Mesothelial cell of epicardium (in vitro differentiated cells): ENCODE data around the gene FAM78B. TPM values are rescaled to one million over a fixed set of nuclear protein-coding genes. Genes with fewer than 3 reads are reported as not detected.

Experiments used
- DNase-seq, 2 experiments: peaks; one replicate each; pipeline ENCODE4 v3.0.0; 2021; ENCODE audit warnings: low spot score in 2 of 2; ENCODE audit not compliant: unreplicated experiment in 2 of 2
- H3K27ac Mint-ChIP-seq: 2 replicates; pipeline ENCODE4 v1.8.0; 2021; ENCODE audit warnings: mixed read lengths
- H3K27me3 Mint-ChIP-seq: 2 replicates; pipeline ENCODE4 v1.8.0; 2021; ENCODE audit warnings: low read depth, mixed read lengths
- H3K36me3 Mint-ChIP-seq: 2 replicates; pipeline ENCODE4 v1.8.0; 2021; ENCODE audit warnings: mixed read lengths
- H3K4me1 Mint-ChIP-seq: 2 replicates; pipeline ENCODE4 v1.8.0; 2021; ENCODE audit warnings: mixed read lengths
- H3K4me3 Mint-ChIP-seq: 2 replicates; pipeline ENCODE4 v1.8.0; 2021; ENCODE audit warnings: mild to moderate bottlenecking, moderate library complexity, mixed read lengths
- H3K9me3 Mint-ChIP-seq: 2 replicates; pipeline ENCODE4 v1.8.0; 2021; ENCODE audit warnings: mixed read lengths
- CTCF ChIP-seq: fragments of 200-600 bp; sonication (generic); IDR thresholded peaks from one replicate; pipeline ENCODE4 v1.5.0; 2021; ENCODE audit warnings: antibody characterized with exemption; ENCODE audit not compliant: unreplicated experiment
- total RNA-seq: library from RNA; stranded (reverse); gene quantifications from 3 replicates; pipeline ENCODE4 v1.2.1, GENCODE V29; 2021

The FAM78B gene
- 0.07 to 0.16 TPM in 2 of 3 replicates, not detected in the other for total RNA-seq

DNA sequence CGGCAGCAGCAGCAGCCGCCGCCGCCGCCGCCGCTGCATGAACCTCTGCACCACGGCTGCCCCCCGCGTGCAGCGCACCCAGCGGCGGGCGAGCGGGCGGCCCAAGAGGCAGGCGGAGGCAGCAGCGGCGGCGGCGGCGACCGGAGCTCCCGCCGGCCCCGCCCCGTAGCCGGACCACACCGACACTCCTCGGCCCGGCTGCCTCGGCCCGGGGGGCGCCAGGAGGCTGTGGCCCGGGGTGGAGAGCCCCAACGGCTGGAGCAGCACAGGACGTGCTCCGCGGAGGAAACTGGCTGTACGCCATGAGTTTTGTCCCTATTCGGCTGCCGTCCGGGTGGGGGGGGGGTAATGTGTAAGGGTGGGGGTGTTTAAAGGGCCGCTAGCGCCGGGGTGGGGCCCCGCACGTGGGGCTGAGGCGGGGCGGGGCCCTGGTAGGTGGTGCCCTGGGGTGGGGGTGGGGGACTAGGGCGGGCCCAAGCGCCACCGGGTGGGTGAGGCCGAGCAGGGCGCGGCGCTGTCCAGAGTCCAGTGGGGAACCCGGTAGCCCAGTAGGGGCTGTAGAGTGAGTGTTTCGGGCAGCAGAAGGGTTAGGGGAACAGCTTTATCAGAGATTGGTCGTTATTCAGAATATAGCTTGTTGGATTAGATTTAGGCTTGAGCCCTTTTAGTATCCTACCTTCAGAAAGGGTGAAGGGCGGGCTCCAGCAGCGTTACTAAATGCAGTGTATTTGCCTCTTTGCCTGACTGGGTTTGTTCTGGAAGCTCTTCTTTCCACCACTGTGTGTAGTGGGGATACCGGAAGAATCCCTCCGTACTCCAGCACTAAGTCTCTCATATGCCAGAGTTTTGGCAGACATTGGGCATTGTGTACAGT is at the start of gene FAM78B:
FAM78B (minus strand) TSS at position 304 of the 874 bp plus-strand sequence. CDS start 753 bp downstream, outside the sequence.
- Mint-ChIP-seq H3K9me3 (no peaks in the 10 kb centered on the region), H3K4me3 (peak within 1 kb of the TSS; percentile 66), H3K27me3 (peaks cover 82% of the 10 kb centered on the region), H3K4me1 (peaks cover 5% of the 10 kb centered on the region), H3K36me3 (no peaks in the 10 kb centered on the region), H3K27ac (no peak within 1 kb of the TSS)
- no peak for TF ChIP-seq CTCF
- DNase-seq, result peak in 1 of 2 experiments; percentile 49

DNA sequence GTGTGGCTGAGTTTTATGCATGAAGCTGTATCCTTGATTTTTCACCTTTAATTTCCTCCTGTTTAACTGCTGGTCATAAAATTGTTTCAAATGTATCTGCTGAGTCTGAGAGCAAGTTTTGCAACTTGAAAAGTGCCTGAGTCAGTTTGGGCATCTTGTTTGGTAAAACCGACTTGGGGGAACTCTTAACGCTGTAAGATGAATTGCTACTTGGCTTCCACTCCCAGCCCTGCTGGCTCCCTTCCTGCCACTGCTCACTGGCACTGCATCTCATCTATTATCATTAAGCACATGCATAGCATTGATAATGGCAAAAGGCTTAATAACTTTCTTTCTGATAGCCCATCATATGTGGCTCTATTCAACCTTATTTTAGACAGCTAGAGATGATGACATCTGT is 35.7 kb upstream of the FAM78B start:
- no peak overlapping the region for H3K27ac Mint-ChIP-seq
- peaks cover 3% of the 10 kb centered on the region for H3K27me3 Mint-ChIP-seq
- no peaks in the 10 kb centered on the region for H3K4me1 Mint-ChIP-seq
- no peak for TF ChIP-seq CTCF
- H3K36me3 Mint-ChIP-seq, result no peaks in the 10 kb centered on the region
- no peaks in the 10 kb centered on the region for H3K9me3 Mint-ChIP-seq
- no peak overlapping the region for H3K4me3 Mint-ChIP-seq
- no peak for DNase-seq

GRCh38 chr1:166200743-166201142 is 33.9 kb upstream of the FAM78B start:
- Mint-ChIP-seq H3K4me1 (no peaks in the 10 kb centered on the region), H3K27ac (no peak overlapping the region), H3K9me3 (no peaks in the 10 kb centered on the region), H3K36me3 (no peaks in the 10 kb centered on the region), H3K4me3 (no peak overlapping the region), H3K27me3 (no peaks in the 10 kb centered on the region)
- no peak for TF ChIP-seq CTCF
- DNase-seq, result no peak

GRCh38 chr1:166197597-166197996 is 30.8 kb upstream of the FAM78B start:
- TF ChIP-seq CTCF, result no peak
- Mint-ChIP-seq H3K4me3 (no peak overlapping the region), H3K9me3 (no peaks in the 10 kb centered on the region), H3K27ac (no peak overlapping the region), H3K27me3 (no peaks in the 10 kb centered on the region), H3K36me3 (no peaks in the 10 kb centered on the region), H3K4me1 (no peaks in the 10 kb centered on the region)
- no peak for DNase-seq

GRCh38 chr1:166197141-166197540 is 30.3 kb upstream of the FAM78B start:
- no peak overlapping the region for H3K27ac Mint-ChIP-seq
- no peaks in the 10 kb centered on the region for H3K4me1 Mint-ChIP-seq
- no peak for TF ChIP-seq CTCF
- H3K36me3 Mint-ChIP-seq, result no peaks in the 10 kb centered on the region
- no peaks in the 10 kb centered on the region for H3K27me3 Mint-ChIP-seq
- H3K4me3 Mint-ChIP-seq, result no peak overlapping the region
- H3K9me3 Mint-ChIP-seq, result no peaks in the 10 kb centered on the region
- DNase-seq, result no peak
